ENCODE data around the gene HOMER1. TPM values are rescaled to one million over a fixed set of nuclear protein-coding genes. Genes with fewer than 3 reads are reported as not detected.

The HOMER1 gene
- total and polyA plus RNA-seq, 9 of the 15 experiments (the other 6 are each of a cell fraction or from before 2014, with no cell fraction given), result 6.3 to 39.9 (median 9.9) TPM

DNA sequence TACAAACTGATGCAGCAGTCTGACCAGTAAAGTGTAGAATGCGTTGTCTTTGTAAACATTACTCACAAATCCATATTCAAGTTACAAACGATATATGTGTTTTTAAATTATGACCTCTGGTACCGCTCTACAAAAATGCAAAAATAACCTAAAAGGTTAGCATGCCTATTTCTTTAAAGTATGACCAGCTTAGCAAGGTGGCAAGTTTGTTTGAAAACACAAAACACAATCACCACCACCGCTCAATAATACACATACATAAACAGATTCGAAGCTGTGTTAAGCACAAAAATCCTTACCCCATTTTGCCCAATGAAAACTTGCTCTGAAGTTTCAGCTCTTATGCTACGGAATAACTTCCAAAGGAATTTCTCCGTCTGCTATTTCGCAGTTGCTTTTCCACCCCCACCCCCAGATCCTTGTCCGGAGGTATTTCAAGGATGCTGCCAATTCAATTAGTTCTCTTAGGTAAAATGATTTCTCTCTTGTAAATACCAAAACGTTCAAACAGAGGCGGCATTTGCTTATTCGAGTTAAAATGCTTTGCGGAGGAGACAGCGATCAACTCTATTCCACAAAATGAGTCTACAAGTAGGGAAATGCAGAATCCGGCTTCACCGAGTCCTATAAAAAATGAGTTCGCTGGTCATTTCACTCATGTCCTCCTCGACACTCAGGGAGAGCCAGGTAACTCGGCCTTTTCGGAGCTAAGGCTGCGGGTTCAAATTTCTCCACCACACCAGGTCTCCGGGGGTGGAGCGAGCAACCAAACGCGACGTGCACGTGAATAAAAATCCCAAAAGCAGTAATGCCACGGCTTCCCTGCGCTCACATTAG, 1.2 kb downstream of the HOMER1 start:
- TF ChIP-seq SP2 (IDR thresholded peaks at IDR 0.05; ENCODE audit: extremely low read depth, low read depth, low read length, poor library complexity, severe bottlenecking) (no peak), DNMT1 (IDR thresholded peaks at IDR 0.05) (no peak), EGR1 (conservative IDR thresholded peaks at IDR 0.05) (0 out of 2 replicates have a peak, but pooled peaks have one; percentile 5), HDAC2 (IDR thresholded peaks at IDR 0.05) (0 out of 2 replicates have a peak, but pooled peaks have one; percentile 50), CHD1 (IDR thresholded peaks at IDR 0.05; ENCODE audit: low read length) (peak; percentile 16), PYGO2 (tag; IDR thresholded peaks at IDR 0.05) (no peak), LEF1 (IDR thresholded peaks at IDR 0.05) (0 out of 2 replicates have a peak, but pooled peaks have one; percentile 16), HDAC1 (IDR thresholded peaks at IDR 0.05) (0 out of 4 replicates have a peak, but pooled peaks of 1 of the 2 experiments have one; percentile 7), KDM1A (IDR thresholded peaks at IDR 0.05) (0 out of 4 replicates have a peak, but pooled peaks of 1 of the 2 experiments have one; percentile 15), SIN3A (IDR thresholded peaks at IDR 0.05; ENCODE audit: borderline replicate concordance in 2 of 2, control insufficient read depth in 1 of 2, low read depth in 2 of 2, low read length in 2 of 2) (peak; percentile 9 to 56; a peak in 1 of 4 replicates), BHLHE40 (IDR thresholded peaks at IDR 0.05; ENCODE audit: low read length) (peak; percentile 51; the same call in 1 of the 2 replicates), BCOR (IDR thresholded peaks at IDR 0.05) (peak; percentile 74), RCOR1 (IDR thresholded peaks at IDR 0.05; ENCODE audit: borderline replicate concordance in 1 of 2, low read depth in 2 of 2, low read length in 2 of 2) (0 out of 4 replicates have a peak, but pooled peaks of 1 of the 2 experiments have one; percentile 8), FOXJ2 (tag; IDR thresholded peaks at IDR 0.05) (peak; percentile 35; the same call in 1 of the 2 replicates)
- TF ChIP-seq, protein P1, sequence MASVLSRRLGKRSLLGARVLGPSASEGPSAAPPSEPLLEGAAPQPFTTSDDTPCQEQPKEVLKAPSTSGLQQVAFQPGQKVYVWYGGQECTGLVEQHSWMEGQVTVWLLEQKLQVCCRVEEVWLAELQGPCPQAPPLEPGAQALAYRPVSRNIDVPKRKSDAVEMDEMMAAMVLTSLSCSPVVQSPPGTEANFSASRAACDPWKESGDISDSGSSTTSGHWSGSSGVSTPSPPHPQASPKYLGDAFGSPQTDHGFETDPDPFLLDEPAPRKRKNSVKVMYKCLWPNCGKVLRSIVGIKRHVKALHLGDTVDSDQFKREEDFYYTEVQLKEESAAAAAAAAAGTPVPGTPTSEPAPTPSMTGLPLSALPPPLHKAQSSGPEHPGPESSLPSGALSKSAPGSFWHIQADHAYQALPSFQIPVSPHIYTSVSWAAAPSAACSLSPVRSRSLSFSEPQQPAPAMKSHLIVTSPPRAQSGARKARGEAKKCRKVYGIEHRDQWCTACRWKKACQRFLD (CRISPR knock-in tag; IDR thresholded peaks at IDR 0.05), result 0 out of 2 replicates have a peak, but pooled peaks have one; percentile 8
- TF ChIP-seq, protein P2, sequence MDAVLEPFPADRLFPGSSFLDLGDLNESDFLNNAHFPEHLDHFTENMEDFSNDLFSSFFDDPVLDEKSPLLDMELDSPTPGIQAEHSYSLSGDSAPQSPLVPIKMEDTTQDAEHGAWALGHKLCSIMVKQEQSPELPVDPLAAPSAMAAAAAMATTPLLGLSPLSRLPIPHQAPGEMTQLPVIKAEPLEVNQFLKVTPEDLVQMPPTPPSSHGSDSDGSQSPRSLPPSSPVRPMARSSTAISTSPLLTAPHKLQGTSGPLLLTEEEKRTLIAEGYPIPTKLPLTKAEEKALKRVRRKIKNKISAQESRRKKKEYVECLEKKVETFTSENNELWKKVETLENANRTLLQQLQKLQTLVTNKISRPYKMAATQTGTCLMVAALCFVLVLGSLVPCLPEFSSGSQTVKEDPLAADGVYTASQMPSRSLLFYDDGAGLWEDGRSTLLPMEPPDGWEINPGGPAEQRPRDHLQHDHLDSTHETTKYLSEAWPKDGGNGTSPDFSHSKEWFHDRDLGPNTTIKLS (IDR thresholded peaks at IDR 0.05; ENCODE audit: borderline replicate concordance, low read depth), result no peak
- TF ChIP-seq, protein P3, sequence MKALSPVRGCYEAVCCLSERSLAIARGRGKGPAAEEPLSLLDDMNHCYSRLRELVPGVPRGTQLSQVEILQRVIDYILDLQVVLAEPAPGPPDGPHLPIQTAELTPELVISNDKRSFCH (CRISPR knock-in tag; IDR thresholded peaks at IDR 0.05), result no peak
- TF ChIP-seq, protein P3 (tag; IDR thresholded peaks at IDR 0.05), result 0 out of 2 replicates have a peak, but pooled peaks have one; percentile 13
- ChIA-PET CTCF (ENCODE audit: low intra/inter-chr PET ratio) (no interaction called here), POLR2A (interaction anchor here (0.6 to 4.7 kb wide), 13 partner anchors 8 to 1789 kb away, joined by 3 to 39 read pairs (median 3); partner anchors contain the start of gene ZCCHC9)
- H3K27ac ChIP-seq (ENCODE audit: extremely low read depth, low read depth, low read length), result peak overlapping the region; percentile 95
- H2AFZ ChIP-seq (ENCODE audit: low read depth, low read length), result peak overlapping the region; percentile 99
- peaks cover 18 to 24% of the 10 kb centered on the region in 2 experiments for H3K4me1 ChIP-seq (replicated peaks in 1 of 2; ENCODE audit: control insufficient read depth in 2 of 2, insufficient read depth in 2 of 2, low read length in 2 of 2)
- WGBS (ENCODE audit: insufficient coverage, low coverage, missing lambda C conversion rate), result 1% methylated on average over 29 of the region's 29 CpGs
- H3K4me2 ChIP-seq (ENCODE audit: insufficient read depth, low read length), result peak overlapping the region; percentile 84
- intact Hi-C loops (cut with micrococcal nuclease) (loop anchor here (5.0 kb wide), 2 partner anchors 100 to 275 kb away; partner anchors contain the start of genes JMY and TENT2), in situ Hi-C loops (cut with MboI) (no loop called here)
- BruUV-seq (replicated peaks), result TSS peak; percentile 41
- H3K9me3 ChIP-seq (replicated peaks; ENCODE audit: control insufficient read depth, insufficient read depth, low read depth, low read length), result no peaks in the 10 kb centered on the region
- peaks cover 13% of the 10 kb centered on the region for H4K20me1 ChIP-seq (replicated peaks; ENCODE audit: control insufficient read depth, insufficient read depth, low read length)
- H3K36me3 ChIP-seq (ENCODE audit: control insufficient read depth, insufficient read depth, low read length), result no peaks in the 10 kb centered on the region
- H3K9me1 ChIP-seq (ENCODE audit: control insufficient read depth, insufficient read depth, low read length), result peaks cover 5% of the 10 kb centered on the region
- H3K4me3 ChIP-seq, result peak overlapping the region; percentile 62
- DNase-seq (ENCODE audit: extremely low read depth in 1 of 4, low spot score in 3 of 4) (peak; percentile 16 to 48 (median 24)), ATAC-seq (peak; percentile 1; the same call in 1 of the 3 replicates), FAIRE-seq (peak; percentile 29)
- H3K79me2 ChIP-seq (ENCODE audit: control insufficient read depth, insufficient read depth, low read length), result peaks cover 57% of the 10 kb centered on the region
- H3K9ac ChIP-seq (ENCODE audit: insufficient read depth in 1 of 2, low read depth in 2 of 2, low read length in 2 of 2), result peak overlapping the region; percentile 83 to 94
- no peaks in the 10 kb centered on the region for H3K27me3 ChIP-seq (ENCODE audit: control insufficient read depth in 2 of 2, insufficient read depth in 2 of 2, low read length in 2 of 2)
